ENCODE measurements around the gene MORN1. TPM values are rescaled to one million over a fixed set of nuclear protein-coding genes. Genes with fewer than 3 reads are reported as not detected.

The MORN1 gene
- total RNA-seq, 1 donor from 2014 or later: 9.1 TPM

- intact Hi-C loops (cut with micrococcal nuclease): no loop called here
These were observed 80.8 kb downstream of the MORN1 start for GRCh38 chr1:2310332-2311183.

- intact Hi-C loops (cut with micrococcal nuclease): loop anchor here (10.0 kb wide), 1 partner anchor 114 kb away; the partner anchor contains the start of gene FAAP20
These were observed 82.5 kb downstream of the MORN1 start for GRCh38 chr1:2308844-2309243.

- intact Hi-C loops (cut with micrococcal nuclease): loop anchor here (10.0 kb wide), 1 partner anchor 113 kb away; the partner anchor contains the start of gene FAAP20
These were observed 83.4 kb downstream of the MORN1 start for GRCh38 chr1:2307972-2308371.

GRCh38 chr1:2307064-2307605 is 84.2 kb downstream of the MORN1 start:
- intact Hi-C loops (cut with micrococcal nuclease): loop anchor here (10.0 kb wide), 1 partner anchor 112 kb away; the partner anchor contains the start of gene FAAP20

GRCh38 chr1:2306151-2306978 is 85.0 kb downstream of the MORN1 start:
- intact Hi-C loops (cut with micrococcal nuclease): loop anchor here (10.0 kb wide), 1 partner anchor 112 kb away; the partner anchor contains the start of gene FAAP20

- intact Hi-C loops (cut with micrococcal nuclease): loop anchor here (5.0 to 10.0 kb wide), 2 partner anchors 87 to 110 kb away; partner anchors contain the start of genes FAAP20, MORN1 and RER1
These were observed 86.3 kb downstream of the MORN1 start for GRCh38 chr1:2304921-2305681.

- intact Hi-C loops (cut with micrococcal nuclease): loop anchor here (5.0 to 10.0 kb wide), 2 partner anchors 88 to 109 kb away; partner anchors contain the start of genes FAAP20, MORN1 and RER1
These were observed 87.1 kb downstream of the MORN1 start for GRCh38 chr1:2304282-2304681.

- intact Hi-C loops (cut with micrococcal nuclease): loop anchor here (5.0 to 10.0 kb wide), 2 partner anchors 89 to 109 kb away; partner anchors contain the start of genes FAAP20, MORN1 and RER1
These were observed 87.6 kb downstream of the MORN1 start for GRCh38 chr1:2303781-2304180.

GRCh38 chr1:2303016-2303775 is 88.2 kb downstream of the MORN1 start:
- intact Hi-C loops (cut with micrococcal nuclease): loop anchor here (5.0 to 10.0 kb wide), 2 partner anchors 89 to 108 kb away; partner anchors contain the start of genes FAAP20, MORN1 and RER1

GRCh38 chr1:2302292-2302925 is 88.9 kb downstream of the MORN1 start:
- intact Hi-C loops (cut with micrococcal nuclease): loop anchor here (5.0 to 10.0 kb wide), 2 partner anchors 90 to 108 kb away; partner anchors contain the start of genes FAAP20, MORN1 and RER1

GRCh38 chr1:2301607-2302291 is 89.6 kb downstream of the MORN1 start:
- intact Hi-C loops (cut with micrococcal nuclease): loop anchor here (1.0 to 10.0 kb wide), 5 partner anchors 11 to 107 kb away; partner anchors contain the start of genes FAAP20, MORN1 and RER1

- intact Hi-C loops (cut with micrococcal nuclease): loop anchor here (1.0 to 10.0 kb wide), 5 partner anchors 11 to 106 kb away; partner anchors contain the start of genes FAAP20, MORN1 and RER1
These were observed 90.3 kb downstream of the MORN1 start for GRCh38 chr1:2300851-2301606.

GRCh38 chr1:2300004-2300771 is 91.2 kb downstream of the MORN1 start:
- intact Hi-C loops (cut with micrococcal nuclease): loop anchor here (2.0 to 10.0 kb wide), 3 partner anchors 65 to 105 kb away; partner anchors contain the start of genes FAAP20, MORN1 and RER1

- intact Hi-C loops (cut with micrococcal nuclease): no loop called here
These were observed 92.2 kb downstream of the MORN1 start for GRCh38 chr1:2299131-2299627.

GRCh38 chr1:2298685-2299084 is 92.7 kb downstream of the MORN1 start:
- intact Hi-C loops (cut with micrococcal nuclease): no loop called here

- intact Hi-C loops (cut with micrococcal nuclease): no loop called here
These were observed 93.9 kb downstream of the MORN1 start for GRCh38 chr1:2297246-2298011.

Measured in T-helper 2 cell treated with Interferon-gamma antibody and Interleukin-4, amounts not matched to agents 100 ng/mL and 5 ng/mL, for 36 hours (primary cell).